C4-2B (cell line): Measurements from ENCODE around the gene TRIM54.

Experiments used
- H3K27ac ChIP-seq: fragments of 450-650 bp; 2 replicates; pipeline ENCODE4 v1.5.1; 2017
- CTCF ChIP-seq: fragments of 450-650 bp; conservative IDR thresholded peaks from 2 replicates; pipeline ENCODE4 v1.5.1; 2017; ENCODE audit warnings: mild to moderate bottlenecking
- ZFX ChIP-seq: fragments of 450-650 bp; IDR thresholded peaks from 2 replicates; pipeline ENCODE4 v1.6.1; 2017

The TRIM54 gene

GRCh38 chr2:27307545-27308358 lies 25.5 kb downstream of the TRIM54 start:
- no peak overlapping the region for H3K27ac ChIP-seq
- TF ChIP-seq ZFX (no peak), CTCF (no peak)

GRCh38 chr2:27308359-27308881 lies 26.2 kb downstream of the TRIM54 start, which contains the start of gene UCN:
Gene UCN, minus strand, starts transcription at chr2:27308445. Its CDS starts 550 bp downstream, at chr2:27307895.
- TF ChIP-seq CTCF (no peak), ZFX (no peak)
- no peak within 1 kb of the TSS for H3K27ac ChIP-seq

GRCh38 chr2:27309651-27310050 lies 27.4 kb downstream of the TRIM54 start:
- TF ChIP-seq ZFX, result no peak
- no peak for TF ChIP-seq CTCF
- no peak overlapping the region for H3K27ac ChIP-seq

DNA sequence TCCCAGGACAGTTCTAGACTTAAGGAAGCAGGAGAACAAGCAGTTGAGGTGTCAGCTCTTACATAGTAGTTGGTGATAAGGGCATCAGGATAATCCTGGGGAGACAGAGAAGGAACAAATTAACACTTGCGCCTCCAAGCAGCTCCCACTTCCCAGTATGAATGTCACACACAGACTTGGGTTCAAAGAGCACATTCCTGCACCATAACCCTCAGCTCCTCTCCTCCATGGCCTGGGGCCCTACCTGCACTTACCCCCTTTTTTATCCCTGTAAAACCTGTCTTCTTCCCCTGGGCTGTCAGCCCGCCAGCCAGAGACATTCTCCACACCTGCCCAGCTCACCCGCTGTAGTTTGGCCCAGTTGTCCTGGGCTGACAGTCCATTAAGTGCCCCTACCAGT lies 29.9 kb downstream of the TRIM54 start:
- H3K27ac ChIP-seq, result no peak overlapping the region
- no peak for TF ChIP-seq ZFX
- TF ChIP-seq CTCF, result no peak

GRCh38 chr2:27313882-27314645 lies 31.8 kb downstream of the TRIM54 start:
- TF ChIP-seq ZFX (no peak), CTCF (no peak)
- no peak overlapping the region for H3K27ac ChIP-seq

DNA sequence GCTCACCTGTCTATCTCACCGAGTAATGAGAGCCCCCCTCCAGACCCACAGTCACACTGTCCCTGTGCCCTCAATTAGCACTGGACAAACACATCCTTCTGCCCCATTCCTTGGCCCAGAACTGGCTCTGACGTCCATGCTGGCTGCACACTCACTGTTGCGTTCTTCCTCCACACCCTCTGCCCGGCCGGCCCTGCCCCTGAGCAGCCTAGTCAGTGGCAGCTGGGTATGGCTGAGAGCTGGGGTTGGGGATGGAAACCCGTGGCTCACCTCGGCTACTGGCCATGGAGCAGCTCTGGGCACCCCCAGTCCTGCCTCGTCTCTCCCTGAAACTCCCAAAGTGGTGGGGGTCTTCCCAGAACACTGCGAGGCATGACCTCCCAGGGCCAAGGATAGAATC lies 32.5 kb downstream of the TRIM54 start:
- TF ChIP-seq ZFX (no peak), CTCF (no peak)
- H3K27ac ChIP-seq, result no peak overlapping the region

GRCh38 chr2:27315122-27315521 lies 32.9 kb downstream of the TRIM54 start:
- no peak overlapping the region for H3K27ac ChIP-seq
- TF ChIP-seq CTCF (no peak), ZFX (no peak)
